GM19463 (cell line): ENCODE results near the gene TRPM1.
"Not testable (repeated sequence)": the region's sequence is repeated elsewhere in the genome, so short reads cannot be mapped to it uniquely, and the experiment has no call there.

Source experiments
- ATAC-seq: cut with Tn5 transposase; IDR thresholded peaks from one replicate; pipeline ENCODE4 v1.9.1; 2021; ENCODE audit warnings: mild to moderate bottlenecking, moderate library complexity; ENCODE audit not compliant: unreplicated experiment

Gene TRPM1

GRCh38 chr15:31127596-31128261, 26.2 kb upstream of the TRPM1 start:
- ATAC-seq = no peak

GRCh38 chr15:31125061-31125460, 23.5 kb upstream of the TRPM1 start:
- ATAC-seq = no peak

- no peak for ATAC-seq
These were observed 15.0 kb upstream of the TRPM1 start for GRCh38 chr15:31116423-31117030.

GRCh38 chr15:31111091-31111647, 9.6 kb upstream of the TRPM1 start:
- ATAC-seq = no peak

GRCh38 chr15:31108836-31109235, 7.3 kb upstream of the TRPM1 start:
- ATAC-seq = no peak

- no peak for ATAC-seq
These were observed 5.2 kb upstream of the TRPM1 start for GRCh38 chr15:31106495-31107300.

GRCh38 chr15:31104003-31104402, 2.5 kb upstream of the TRPM1 start:
- no peak for ATAC-seq

GRCh38 chr15:31102374-31103342, 1.1 kb upstream of the TRPM1 start:
- ATAC-seq = no peak

- no peak for ATAC-seq
These were observed 455 bp upstream of the TRPM1 start for GRCh38 chr15:31102039-31102321.

GRCh38 chr15:31100738-31101137, 787 bp downstream of the TRPM1 start:
- ATAC-seq = no peak

GRCh38 chr15:31098953-31099740, 2.4 kb downstream of the TRPM1 start:
- no peak for ATAC-seq

GRCh38 chr15:31098491-31098917, 3.0 kb downstream of the TRPM1 start:
- ATAC-seq = no peak

- no peak for ATAC-seq
These were observed 5.0 kb downstream of the TRPM1 start for GRCh38 chr15:31096563-31096962.

- ATAC-seq = no peak
These were observed 10.0 kb downstream of the TRPM1 start for GRCh38 chr15:31091481-31091880.

GRCh38 chr15:31090766-31091165, 10.8 kb downstream of the TRPM1 start:
- no peak for ATAC-seq

GRCh38 chr15:31089368-31090047, 12.0 kb downstream of the TRPM1 start:
- ATAC-seq = no peak

GRCh38 chr15:31088672-31089367, 12.7 kb downstream of the TRPM1 start:
- ATAC-seq = no peak

- not testable (repeated sequence) for ATAC-seq
These were observed 13.5 kb downstream of the TRPM1 start for GRCh38 chr15:31088041-31088440.

GRCh38 chr15:31086344-31086743, 15.2 kb downstream of the TRPM1 start:
- ATAC-seq = no peak
